CD4-positive, alpha-beta T cell treated with Interleukin-2 at 100 ng/mL for 4 hours (primary cell): Measurements from ENCODE around the gene TSEN2.
A peak's percentile ranks its signal among the peaks of the same experiment; 100 is the strongest.
"Not testable (repeated sequence)": the region's sequence is repeated elsewhere in the genome, so short reads cannot be mapped to it uniquely, and the experiment has no call there.

Experiments
- DNase-seq: peaks from one replicate; pipeline ENCODE4 v3.0.0-alpha.2; 2020; ENCODE audit warnings: low spot score

TSEN2 gene

GRCh38 chr3:12472796-12473195 lies 11.5 kb upstream of the TSEN2 start:
- no peak for DNase-seq

- DNase-seq, result no peak
Observed at GRCh38 chr3:12473511-12473910, 10.8 kb upstream of the TSEN2 start.

GRCh38 chr3:12476238-12476897 lies 7.9 kb upstream of the TSEN2 start:
- no peak for DNase-seq

- DNase-seq, result no peak
Observed at GRCh38 chr3:12477256-12477655, 7.0 kb upstream of the TSEN2 start.

GRCh38 chr3:12478326-12478725 lies 6.0 kb upstream of the TSEN2 start:
- no peak for DNase-seq

GRCh38 chr3:12479198-12479597 lies 5.1 kb upstream of the TSEN2 start:
- not testable (repeated sequence) for DNase-seq

GRCh38 chr3:12479919-12480427 lies 4.3 kb upstream of the TSEN2 start:
- peak; percentile 65 for DNase-seq

- DNase-seq, result no peak
Observed at GRCh38 chr3:12483410-12483809, 870 bp upstream of the TSEN2 start.

GRCh38 chr3:12483872-12484197 lies 445 bp upstream of the TSEN2 start:
- DNase-seq, result no peak

- DNase-seq, result no peak
Observed at GRCh38 chr3:12484983-12485327, 675 bp downstream of the TSEN2 start.

- DNase-seq, result no peak
Observed at GRCh38 chr3:12486001-12486400, 1.7 kb downstream of the TSEN2 start.

- DNase-seq, result no peak
Observed at GRCh38 chr3:12486916-12487315, 2.6 kb downstream of the TSEN2 start.

- DNase-seq, result no peak
Observed at GRCh38 chr3:12487336-12487735, 3.1 kb downstream of the TSEN2 start.

GRCh38 chr3:12487786-12488185 lies 3.5 kb downstream of the TSEN2 start:
- DNase-seq, result no peak

- DNase-seq, result no peak
Observed at GRCh38 chr3:12489368-12489767, 5.1 kb downstream of the TSEN2 start.

- DNase-seq, result no peak
Observed at GRCh38 chr3:12489832-12490231, 5.6 kb downstream of the TSEN2 start.

GRCh38 chr3:12490547-12490946 lies 6.3 kb downstream of the TSEN2 start:
- DNase-seq, result no peak

GRCh38 chr3:12495749-12496452 lies 11.6 kb downstream of the TSEN2 start:
- DNase-seq, result no peak

- no peak for DNase-seq
Observed at GRCh38 chr3:12496453-12496761, 12.1 kb downstream of the TSEN2 start.

- DNase-seq, result no peak
Observed at GRCh38 chr3:12499474-12499873, 15.2 kb downstream of the TSEN2 start.

GRCh38 chr3:12501360-12502020 lies 17.2 kb downstream of the TSEN2 start:
- no peak for DNase-seq

- DNase-seq, result no peak
Observed at GRCh38 chr3:12503126-12503957, 19.1 kb downstream of the TSEN2 start.
